Fibroblast of pulmonary artery (primary cell): ENCODE results near the gene TLK1.

ENCODE experiments used
- DNase-seq: peaks from one replicate; pipeline ENCODE4 v3.0.0-alpha.2; 2010; ENCODE audit warnings: low read depth
- H3K4me3 ChIP-seq: replicated peaks from 2 replicates; pipeline ENCODE4 v1.5.1; 2011; ENCODE audit warnings: low read depth, mild to moderate bottlenecking, control low read depth, low read length, moderate library complexity
- TF ChIP-seq, protein P1 (sequence below): IDR thresholded peaks from 2 replicates; pipeline ENCODE4 v1.5.1; 2011; ENCODE audit warnings: mild to moderate bottlenecking, control low read depth, low read length, inconsistent platforms; ENCODE audit errors: missing control alignments

TLK1 gene

DNA sequence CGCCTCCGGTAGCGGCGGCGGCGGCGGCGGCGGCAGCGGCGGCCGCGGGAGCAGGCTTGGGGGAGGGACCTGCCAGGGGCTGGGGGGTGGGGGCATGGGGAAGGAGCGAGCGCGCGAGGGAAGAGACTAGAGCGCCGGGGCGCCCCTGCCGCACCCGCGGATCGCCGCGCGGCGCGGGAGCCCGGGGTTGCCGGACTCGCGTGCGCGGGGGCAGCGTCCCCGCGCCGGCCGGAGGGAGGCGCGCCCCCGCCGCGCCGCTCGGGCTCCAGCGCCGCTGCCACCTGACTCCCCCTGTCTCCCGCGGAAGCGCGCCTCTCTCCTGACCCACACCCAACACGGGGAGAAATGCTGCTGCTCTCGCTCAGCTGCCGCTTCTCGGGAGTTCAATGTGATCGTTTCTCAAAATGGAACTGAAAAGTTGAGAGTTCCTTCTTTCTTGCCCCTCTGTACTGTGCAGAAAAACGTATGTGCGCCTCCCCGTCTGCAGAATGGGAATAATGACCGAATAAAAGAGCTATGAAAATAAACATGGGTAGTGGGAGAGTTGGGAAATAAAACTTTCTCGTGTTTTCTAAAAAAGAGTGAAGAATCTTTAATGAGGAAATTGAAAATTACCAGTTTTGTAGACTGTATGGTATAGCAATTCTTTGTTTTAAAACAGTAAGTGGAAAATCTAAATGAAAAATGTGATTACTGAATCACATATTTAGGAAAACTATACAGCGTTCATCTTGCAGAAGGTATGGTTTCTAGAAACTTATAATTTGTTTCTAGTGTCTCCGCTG is 455 bp upstream of the TLK1 start:
- peak; percentile 61 for DNase-seq
- TF ChIP-seq, protein P1, sequence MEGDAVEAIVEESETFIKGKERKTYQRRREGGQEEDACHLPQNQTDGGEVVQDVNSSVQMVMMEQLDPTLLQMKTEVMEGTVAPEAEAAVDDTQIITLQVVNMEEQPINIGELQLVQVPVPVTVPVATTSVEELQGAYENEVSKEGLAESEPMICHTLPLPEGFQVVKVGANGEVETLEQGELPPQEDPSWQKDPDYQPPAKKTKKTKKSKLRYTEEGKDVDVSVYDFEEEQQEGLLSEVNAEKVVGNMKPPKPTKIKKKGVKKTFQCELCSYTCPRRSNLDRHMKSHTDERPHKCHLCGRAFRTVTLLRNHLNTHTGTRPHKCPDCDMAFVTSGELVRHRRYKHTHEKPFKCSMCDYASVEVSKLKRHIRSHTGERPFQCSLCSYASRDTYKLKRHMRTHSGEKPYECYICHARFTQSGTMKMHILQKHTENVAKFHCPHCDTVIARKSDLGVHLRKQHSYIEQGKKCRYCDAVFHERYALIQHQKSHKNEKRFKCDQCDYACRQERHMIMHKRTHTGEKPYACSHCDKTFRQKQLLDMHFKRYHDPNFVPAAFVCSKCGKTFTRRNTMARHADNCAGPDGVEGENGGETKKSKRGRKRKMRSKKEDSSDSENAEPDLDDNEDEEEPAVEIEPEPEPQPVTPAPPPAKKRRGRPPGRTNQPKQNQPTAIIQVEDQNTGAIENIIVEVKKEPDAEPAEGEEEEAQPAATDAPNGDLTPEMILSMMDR, result no peak
- H3K4me3 ChIP-seq, result peak overlapping the region; percentile 93

DNA sequence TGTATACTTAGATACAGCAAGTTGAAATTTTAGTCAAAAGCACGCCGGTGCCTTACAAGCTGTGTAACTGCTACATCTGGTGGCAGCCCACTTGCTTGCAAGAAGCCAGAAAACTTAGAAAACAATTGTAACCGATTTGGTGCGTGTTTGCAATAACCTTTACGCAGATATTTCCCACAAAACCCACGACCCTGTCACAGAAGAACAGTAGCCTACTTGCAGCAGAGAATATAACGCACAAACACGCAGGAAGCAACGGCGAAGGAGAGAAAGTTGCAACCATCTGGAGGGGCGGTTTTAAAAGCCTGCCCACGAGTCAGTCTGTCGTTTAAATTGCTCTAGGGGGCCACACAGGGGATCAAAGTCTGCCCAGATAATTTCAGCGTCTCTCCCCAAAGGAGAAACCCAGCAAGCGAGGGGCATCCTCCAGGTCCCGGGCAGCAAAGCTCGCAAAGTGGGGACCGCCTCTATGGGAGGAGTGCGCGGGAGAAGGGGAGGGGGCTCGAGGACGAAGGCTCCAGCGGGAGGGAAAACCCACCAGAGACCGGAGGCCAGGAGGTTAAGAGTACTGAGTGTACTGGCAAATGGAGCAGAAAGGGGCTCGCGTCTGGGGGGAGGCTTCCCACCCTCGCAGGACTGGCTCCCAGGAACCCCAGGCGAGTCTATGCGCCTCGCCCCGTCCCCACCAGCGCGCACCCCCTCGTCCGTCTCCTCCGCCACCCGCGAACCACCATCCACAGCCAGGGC is 1.1 kb downstream of the TLK1 start:
- peak; percentile 81 for DNase-seq
- TF ChIP-seq, protein P1, result peak; percentile 73
- H3K4me3 ChIP-seq, result peak overlapping the region; percentile 93

DNA sequence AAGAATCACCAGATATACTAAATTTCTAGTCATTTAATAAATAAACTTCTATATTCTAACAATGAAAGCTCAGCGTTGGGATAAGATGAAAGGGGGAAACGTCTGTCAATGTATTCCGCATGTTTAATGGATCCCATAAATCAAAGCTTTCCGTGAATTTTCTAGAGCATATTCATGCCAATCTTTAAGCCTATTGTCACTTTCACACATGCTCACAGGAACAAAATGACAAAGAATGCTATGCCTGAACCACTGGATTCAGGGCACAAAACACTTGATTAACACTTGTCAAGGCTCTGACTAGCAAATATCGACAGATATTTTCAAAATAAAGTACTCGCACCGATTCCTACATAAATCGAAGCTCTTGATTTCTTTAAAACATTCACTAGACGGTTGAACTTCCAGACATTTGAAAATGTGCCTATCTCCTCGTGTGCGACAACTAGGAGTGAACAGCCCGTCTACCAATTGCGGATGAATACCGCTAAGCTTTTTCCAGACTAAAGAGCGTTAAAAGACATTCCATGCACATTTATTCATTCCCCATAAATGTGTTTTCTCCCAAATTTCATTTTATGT is 1.8 kb downstream of the TLK1 start:
- TF ChIP-seq, protein P1, result no peak
- H3K4me3 ChIP-seq, result peak overlapping the region; percentile 93
- DNase-seq, result no peak

DNA sequence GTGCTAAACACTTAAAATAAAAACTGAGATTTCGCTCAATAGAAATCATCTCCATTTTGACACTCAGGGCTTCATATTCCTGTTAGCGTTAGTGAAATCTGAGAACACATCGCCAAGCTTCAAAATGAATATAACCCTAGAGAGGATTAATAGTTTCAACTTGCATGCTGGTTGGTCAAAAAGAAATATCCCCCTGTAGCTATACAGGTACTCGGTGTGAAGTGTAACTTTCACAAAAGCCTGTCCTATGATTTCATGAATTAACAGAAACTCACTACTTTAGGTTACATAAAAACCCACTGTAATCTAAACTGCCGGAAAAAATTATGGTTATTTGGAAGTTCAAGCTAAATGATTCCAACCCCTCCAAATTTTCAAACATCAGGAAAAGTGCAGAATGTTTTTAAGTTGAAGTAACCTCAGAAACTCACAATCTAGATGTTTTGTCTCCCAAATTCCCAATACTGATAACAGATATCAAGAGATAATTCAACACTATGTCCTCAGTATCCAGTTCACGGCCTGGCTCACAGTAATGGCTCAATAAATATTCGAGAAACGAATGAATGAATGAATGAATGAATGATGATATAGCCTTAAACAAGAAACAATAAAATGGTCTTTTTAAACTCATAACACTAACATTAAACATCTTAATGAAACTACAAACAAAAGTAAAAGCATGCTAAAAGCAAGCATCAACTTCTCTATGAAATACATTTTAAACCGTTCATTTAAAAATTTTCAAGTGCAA is 2.5 kb downstream of the TLK1 start:
- TF ChIP-seq, protein P1, result no peak
- H3K4me3 ChIP-seq, result peak overlapping the region; percentile 93
- no peak for DNase-seq

DNA sequence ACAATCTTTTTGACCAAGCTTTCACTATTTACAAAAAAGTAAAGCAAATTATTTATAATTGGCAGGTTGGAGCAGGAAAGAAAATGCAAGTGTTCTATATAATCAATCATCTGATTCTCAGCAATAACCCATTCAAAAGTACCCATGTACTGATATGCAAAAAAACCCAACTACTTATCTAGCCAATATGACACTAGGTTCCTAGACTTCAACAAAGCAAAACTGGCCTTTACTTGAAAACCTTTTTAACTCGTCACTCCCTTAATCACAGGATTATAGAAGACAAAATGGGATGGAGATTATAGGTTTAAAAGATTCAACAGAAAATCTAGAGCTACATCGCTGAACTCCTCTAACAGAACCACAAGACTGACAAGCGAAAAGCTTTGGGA is 3.6 kb downstream of the TLK1 start:
- no peak overlapping the region for H3K4me3 ChIP-seq
- DNase-seq, result no peak
- TF ChIP-seq, protein P1, result no peak

DNA sequence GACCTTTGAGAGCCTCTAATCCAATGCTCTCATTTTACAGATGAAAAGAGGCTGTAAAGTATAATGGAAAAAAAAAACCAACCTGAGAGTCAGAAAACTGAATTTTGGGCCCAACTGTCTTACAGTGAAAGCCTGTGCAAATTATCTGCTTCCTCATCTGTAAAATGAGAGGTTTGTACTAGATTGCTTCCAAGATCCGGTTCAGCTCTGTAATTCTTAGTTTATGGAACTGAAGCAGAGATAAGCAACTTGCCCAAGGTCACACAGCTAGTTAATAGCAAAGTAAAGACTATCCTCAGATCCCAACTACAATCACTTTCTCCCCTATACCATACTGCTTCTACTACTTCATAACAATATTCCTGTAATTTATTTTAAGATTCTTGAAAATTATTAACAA is 6.3 kb downstream of the TLK1 start:
- TF ChIP-seq, protein P1, result no peak
- H3K4me3 ChIP-seq, result no peak overlapping the region

More for the DNA sequence above, 6.3 kb downstream of the TLK1 start:
- no peak for DNase-seq
